PC-3 (cell line): Measurements from ENCODE around the gene SMG9. TPM values are rescaled to one million over a fixed set of nuclear protein-coding genes. Genes with fewer than 3 reads are reported as not detected.

Source experiments
- ATAC-seq: fragments of 200-7000 bp; cut with Tn5 transposase; 2 replicates; pipeline ENCODE4 v1.9.1; 2020; ENCODE audit warnings: mild to moderate bottlenecking, moderate library complexity
- BruUV-seq: library from RNA; stranded (reverse); fragments of 400-500 nt; replicated peaks from 2 replicates; lab custom pipeline; 2021; lab: Mats Ljungman, UMichigan
- CTCF ChIA-PET: fragments of 300-600 bp; sonication (Branson Sonifier 250); formaldehyde crosslinking; loops from one replicate; lab custom pipeline; 2022; ENCODE audit warnings: antibody characterized with exemption; lab: Charles Lee
- POLR2A ChIA-PET: fragments of 300-600 bp; sonication (Branson Sonifier 250); formaldehyde crosslinking; loops from one replicate; lab custom pipeline; 2022; ENCODE audit warnings: antibody characterized with exemption; ENCODE audit not compliant: unreplicated experiment; lab: Charles Lee
- DNase-seq: peaks from one replicate; pipeline ENCODE4 v3.0.0-alpha.2; 2015
- H2AFZ ChIP-seq: fragments of 300-600 bp; sonication (generic); 2 replicates; pipeline ENCODE4 v1.6.0; 2016; ENCODE audit warnings: antibody characterized with exemption, low read length
- H3F3A ChIP-seq: fragments of 300-600 bp; sonication (generic); one replicate; pipeline ENCODE4 v1.6.0; 2017; ENCODE audit warnings: antibody characterized with exemption, low read length, control low read depth, mild to moderate bottlenecking; ENCODE audit not compliant: unreplicated experiment
- H3K27ac ChIP-seq: fragments of 300-600 bp; sonication (generic); 2 replicates; pipeline ENCODE4 v1.5.1; 2016; ENCODE audit warnings: mild to moderate bottlenecking, low read length
- H3K27me3 ChIP-seq: fragments of 300-600 bp; sonication (generic); 2 replicates; pipeline ENCODE4 v1.6.1; 2016; ENCODE audit warnings: low read length, mixed read lengths
- H3K36me3 ChIP-seq: fragments of 300-600 bp; sonication (generic); 2 replicates; pipeline ENCODE4 v1.6.1; 2016; ENCODE audit warnings: low read depth, mixed run types, low read length, mixed read lengths
- H3K4me1 ChIP-seq: fragments of 300-600 bp; sonication (generic); 2 replicates; pipeline ENCODE4 v1.5.1; 2016; ENCODE audit warnings: low read length; ENCODE audit not compliant: insufficient read depth
- H3K4me2 ChIP-seq: fragments of 300-600 bp; sonication (generic); 2 replicates; pipeline ENCODE4 v1.6.0; 2016; ENCODE audit warnings: low read length
- H3K4me3 ChIP-seq: fragments of 300-600 bp; sonication (generic); 2 replicates; pipeline ENCODE4 v1.5.1; 2016; ENCODE audit warnings: mild to moderate bottlenecking, low read length, mixed read lengths
- H3K79me2 ChIP-seq: fragments of 300-600 bp; sonication (generic); 2 replicates; pipeline ENCODE4 v1.6.1; 2017; ENCODE audit warnings: low read length, mixed read lengths
- H3K9ac ChIP-seq: fragments of 300-600 bp; sonication (generic); 2 replicates; pipeline ENCODE4 v1.6.0; 2016; ENCODE audit warnings: mild to moderate bottlenecking, low read length
- H3K9me2 ChIP-seq: fragments of 300-600 bp; sonication (generic); replicated peaks from 2 replicates; pipeline ENCODE4 v1.6.1; 2016; ENCODE audit warnings: mixed run types, low read length, mixed read lengths
- H3K9me3 ChIP-seq: fragments of 300-600 bp; sonication (generic); 2 replicates; pipeline ENCODE4 v1.6.1; 2016; ENCODE audit warnings: low read length, mixed read lengths
- H4K20me1 ChIP-seq: fragments of 300-600 bp; sonication (generic); 2 replicates; pipeline ENCODE4 v1.6.1; 2016; ENCODE audit warnings: low read length, mixed read lengths
- EZH2 ChIP-seq: fragments of 300-600 bp; sonication (generic); IDR thresholded peaks from one replicate; pipeline ENCODE4 v1.6.1; 2017; ENCODE audit warnings: antibody characterized with exemption, mild to moderate bottlenecking, low read length; ENCODE audit not compliant: unreplicated experiment
- EZH2phosphoT487 ChIP-seq: fragments of 300-600 bp; sonication (generic); IDR thresholded peaks from 2 replicates; pipeline ENCODE4 v1.6.1; 2018; ENCODE audit warnings: mild to moderate bottlenecking, antibody characterized with exemption, low read length, borderline replicate concordance
- intact Hi-C: fragments of 100-400 bp; cut with micrococcal nuclease; formaldehyde crosslinking; loops from 2 replicates; pipeline ENCODE4 v1.9.0; 2023
- total RNA-seq: library from RNA; depleted of rRNA; stranded (reverse); fragments of >200 nt; gene quantifications from 2 replicates; pipeline ENCODE4 v1.2.3, GENCODE V29; 2014
- TF ChIP-seq, protein P1 (sequence below): fragments of 300-600 bp; sonication (generic); conservative IDR thresholded peaks from 2 replicates; pipeline ENCODE4 v1.5.1; 2017; ENCODE audit warnings: antibody characterized with exemption, low read depth, mild to moderate bottlenecking, low read length

SMG9 gene
- total RNA-seq, 1 experiment from 2014 or later, result 48.8 TPM

DNA sequence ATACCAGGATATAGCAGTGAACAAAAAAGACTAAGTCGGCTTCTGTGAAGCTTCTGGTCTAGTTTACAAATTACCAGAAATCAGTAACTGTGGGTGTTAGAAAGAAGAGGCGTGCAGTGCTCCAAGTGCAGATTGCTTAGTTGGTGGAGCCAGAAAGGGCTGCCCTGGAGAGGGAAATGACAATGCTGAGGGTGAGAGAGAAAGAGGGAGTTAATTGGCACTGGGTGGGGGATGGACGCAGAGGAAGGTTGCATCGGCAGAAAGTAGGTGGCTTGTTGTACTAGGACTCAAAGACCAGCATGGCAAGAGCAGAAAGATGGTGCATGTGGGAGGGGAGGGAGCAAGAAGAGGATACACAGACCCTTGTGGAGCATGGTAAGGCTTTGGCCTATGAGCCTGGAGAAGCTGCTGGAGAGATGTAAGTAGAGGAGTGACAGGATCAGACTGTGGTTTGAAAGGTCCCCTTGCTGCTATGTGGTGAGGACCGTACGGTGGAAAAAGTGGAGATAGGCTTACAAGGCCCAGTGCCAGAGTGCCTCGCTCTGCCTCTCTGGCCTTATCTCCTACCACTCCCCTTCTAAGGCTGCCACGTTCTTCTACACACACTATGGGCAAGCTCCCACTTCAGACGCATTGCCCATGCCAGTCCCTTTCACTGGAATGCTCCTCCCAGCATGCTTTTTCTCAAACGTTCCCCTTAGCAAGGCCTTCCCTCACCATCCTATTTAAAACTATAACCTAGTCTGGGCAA lies 13.5 kb downstream of the SMG9 start:
- H3K9ac ChIP-seq, result no peak overlapping the region
- no peaks in the 10 kb centered on the region for H4K20me1 ChIP-seq
- intact Hi-C loops, result loop anchor here (5.0 kb wide), 1 partner anchor 74 kb away; no protein-coding TSS in a partner anchor
- H3K27me3 ChIP-seq, result no peaks in the 10 kb centered on the region
- no peak for ATAC-seq
- H3K9me3 ChIP-seq, result no peaks in the 10 kb centered on the region
- ChIA-PET CTCF (no interaction called here), POLR2A (no interaction called here)
- H3K27ac ChIP-seq, result no peak overlapping the region
- H3F3A ChIP-seq, result no peaks in the 10 kb centered on the region
- no peak overlapping the region for H3K4me2 ChIP-seq
- TF ChIP-seq EZH2 (no peak), EZH2phosphoT487 (no peak)
- TF ChIP-seq, protein P1, sequence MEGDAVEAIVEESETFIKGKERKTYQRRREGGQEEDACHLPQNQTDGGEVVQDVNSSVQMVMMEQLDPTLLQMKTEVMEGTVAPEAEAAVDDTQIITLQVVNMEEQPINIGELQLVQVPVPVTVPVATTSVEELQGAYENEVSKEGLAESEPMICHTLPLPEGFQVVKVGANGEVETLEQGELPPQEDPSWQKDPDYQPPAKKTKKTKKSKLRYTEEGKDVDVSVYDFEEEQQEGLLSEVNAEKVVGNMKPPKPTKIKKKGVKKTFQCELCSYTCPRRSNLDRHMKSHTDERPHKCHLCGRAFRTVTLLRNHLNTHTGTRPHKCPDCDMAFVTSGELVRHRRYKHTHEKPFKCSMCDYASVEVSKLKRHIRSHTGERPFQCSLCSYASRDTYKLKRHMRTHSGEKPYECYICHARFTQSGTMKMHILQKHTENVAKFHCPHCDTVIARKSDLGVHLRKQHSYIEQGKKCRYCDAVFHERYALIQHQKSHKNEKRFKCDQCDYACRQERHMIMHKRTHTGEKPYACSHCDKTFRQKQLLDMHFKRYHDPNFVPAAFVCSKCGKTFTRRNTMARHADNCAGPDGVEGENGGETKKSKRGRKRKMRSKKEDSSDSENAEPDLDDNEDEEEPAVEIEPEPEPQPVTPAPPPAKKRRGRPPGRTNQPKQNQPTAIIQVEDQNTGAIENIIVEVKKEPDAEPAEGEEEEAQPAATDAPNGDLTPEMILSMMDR, result no peak
- no peak overlapping the region for H3K4me3 ChIP-seq
- H3K79me2 ChIP-seq, result no peaks in the 10 kb centered on the region
- no TSS peak for BruUV-seq
- H3K9me2 ChIP-seq, result no peaks in the 10 kb centered on the region
- no peak for DNase-seq
- peaks cover 48% of the 10 kb centered on the region for H3K36me3 ChIP-seq
- H2AFZ ChIP-seq, result no peak overlapping the region
- peaks cover 18% of the 10 kb centered on the region for H3K4me1 ChIP-seq

DNA sequence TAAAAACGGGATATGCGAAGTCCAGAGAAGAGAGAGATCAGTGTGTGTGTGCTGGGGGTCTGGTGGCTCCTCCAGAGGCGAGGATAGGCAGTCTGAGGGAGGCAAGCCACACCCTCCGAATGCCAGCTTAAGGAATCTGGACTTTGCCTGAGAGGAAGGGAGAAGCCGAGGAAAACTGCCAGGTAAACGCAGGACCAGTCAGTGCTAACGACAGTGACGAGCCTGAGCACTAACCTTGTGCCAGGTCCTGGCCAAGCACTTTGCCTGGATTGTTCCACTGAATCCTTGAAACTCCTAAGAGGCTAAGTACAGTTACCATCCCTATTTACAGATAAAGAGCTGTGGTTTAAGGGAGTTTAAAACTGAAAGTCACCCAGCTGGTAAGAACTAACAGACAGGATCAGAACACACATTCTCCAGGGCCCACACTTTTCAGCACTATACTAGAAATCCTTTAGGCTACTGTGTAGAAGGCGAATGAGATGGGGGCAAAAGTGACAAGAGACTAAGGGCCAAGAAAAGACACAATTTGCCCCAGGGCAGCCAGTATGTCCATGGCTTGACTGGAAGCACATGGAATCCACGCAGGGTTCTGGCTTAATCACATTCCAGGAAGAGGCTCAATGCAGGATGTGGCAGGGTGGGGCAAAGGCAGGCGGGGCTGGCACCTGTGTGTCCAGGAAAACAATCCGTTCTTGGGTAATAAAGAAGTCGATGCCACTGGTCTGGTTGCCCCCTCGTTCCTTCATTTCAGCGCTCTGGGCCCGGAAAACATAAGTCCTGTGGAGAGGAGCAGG lies 15.1 kb downstream of the SMG9 start:
- peak overlapping the region; percentile 48 for H3K9ac ChIP-seq
- peaks cover 18% of the 10 kb centered on the region for H3K4me1 ChIP-seq
- peak overlapping the region; percentile 77 for H3K27ac ChIP-seq
- TF ChIP-seq EZH2phosphoT487 (no peak), EZH2 (no peak)
- TF ChIP-seq, protein P1, result no peak
- no peaks in the 10 kb centered on the region for H3K9me3 ChIP-seq
- intact Hi-C loops, result loop anchor here (5.0 kb wide), 1 partner anchor 72 kb away; no protein-coding TSS in a partner anchor
- no peaks in the 10 kb centered on the region for H3F3A ChIP-seq
- CTCF ChIA-PET, result interaction anchor here (0.6 to 1.1 kb wide), 3 partner anchors 35 to 71 kb away, joined by 3 to 5 read pairs (median 3); no protein-coding TSS in a partner anchor
- peak; percentile 94 for ATAC-seq
- H3K4me3 ChIP-seq, result no peak overlapping the region
- TSS peak; percentile 9 for BruUV-seq
- no peaks in the 10 kb centered on the region for H3K27me3 ChIP-seq
- H4K20me1 ChIP-seq, result no peaks in the 10 kb centered on the region
- peaks cover 37% of the 10 kb centered on the region for H3K36me3 ChIP-seq
- POLR2A ChIA-PET, result no interaction called here
- H3K79me2 ChIP-seq, result no peaks in the 10 kb centered on the region
- DNase-seq, result peak; percentile 64
- H3K4me2 ChIP-seq, result peak overlapping the region; percentile 17; the same call in 1 of the 2 replicates
- peak overlapping the region; percentile 35 for H2AFZ ChIP-seq
- no peaks in the 10 kb centered on the region for H3K9me2 ChIP-seq
